GM18873 (cell line): ENCODE measurements around the gene IMMP1L.

Experiments
- ATAC-seq: cut with Tn5 transposase; IDR thresholded peaks from one replicate; pipeline ENCODE4 v1.9.1; 2021; ENCODE audit warnings: mild to moderate bottlenecking, moderate library complexity, moderate number of reproducible peaks; ENCODE audit not compliant: unreplicated experiment, low FRiP score

IMMP1L gene

GRCh38 chr11:31408201-31408600 is 101.2 kb downstream of the IMMP1L start:
- ATAC-seq, result no peak

- ATAC-seq, result no peak
These were observed 104.8 kb downstream of the IMMP1L start for GRCh38 chr11:31404614-31405013.

DNA sequence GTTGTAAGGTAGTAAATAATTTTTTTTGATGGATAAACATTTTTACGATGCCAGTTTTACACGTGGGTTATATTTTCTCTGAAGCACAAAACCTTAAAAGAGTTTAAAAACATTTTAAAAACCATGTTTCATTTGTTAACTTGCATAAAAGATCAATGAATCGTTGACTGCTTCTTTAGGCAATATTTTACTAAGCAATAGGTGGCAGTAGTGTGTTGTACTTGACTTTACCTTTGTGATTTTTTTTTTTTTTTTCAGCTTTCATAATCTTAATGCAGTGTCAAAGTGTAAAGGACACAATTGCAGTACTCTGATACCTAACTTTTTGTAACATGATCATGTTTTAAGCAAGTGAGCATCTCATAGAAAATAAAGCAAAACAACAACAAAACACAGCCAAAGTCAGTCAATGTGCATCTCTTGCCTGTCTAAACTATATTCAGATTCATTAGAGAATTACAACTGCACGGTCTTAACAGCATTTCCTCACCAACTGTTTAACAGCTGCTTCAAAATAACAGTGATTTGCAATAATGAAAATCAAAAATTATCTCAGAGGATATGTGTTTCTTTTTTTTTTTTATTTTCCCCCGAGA is 112.1 kb downstream of the IMMP1L start:
- ATAC-seq, result no peak

- no peak for ATAC-seq
These were observed 122.0 kb downstream of the IMMP1L start for GRCh38 chr11:31387379-31387778.

- ATAC-seq, result no peak
These were observed 126.3 kb downstream of the IMMP1L start for GRCh38 chr11:31383116-31383515.
